Measurements from ENCODE around the gene ESRRG.

Gene ESRRG

GRCh38 chr1:216723274-216723780 is at the start of gene ESRRG:
TSS of gene ESRRG (minus strand) at chr1:216723429. CDS start at chr1:216723299, 130 bp downstream.
- ATAC-seq, result peak; percentile 94
- TF ChIP-seq CSDC2 (CRISPR knock-in tag; IDR thresholded peaks at IDR 0.05) (no peak), TOX (CRISPR knock-in tag; IDR thresholded peaks at IDR 0.05; ENCODE audit: borderline replicate concordance) (no peak), TCF4 (CRISPR knock-in tag; IDR thresholded peaks at IDR 0.05; ENCODE audit: borderline replicate concordance) (no peak), ZFP30 (CRISPR knock-in tag; IDR thresholded peaks at IDR 0.05) (no peak), ZNF565 (CRISPR knock-in tag; conservative IDR thresholded peaks at IDR 0.05; ENCODE audit: low read depth) (no peak), ZFP3 (CRISPR knock-in tag; IDR thresholded peaks at IDR 0.05) (no peak), BACH2 (CRISPR knock-in tag; IDR thresholded peaks at IDR 0.05; ENCODE audit: borderline replicate concordance) (no peak)
- TF ChIP-seq, protein P1, sequence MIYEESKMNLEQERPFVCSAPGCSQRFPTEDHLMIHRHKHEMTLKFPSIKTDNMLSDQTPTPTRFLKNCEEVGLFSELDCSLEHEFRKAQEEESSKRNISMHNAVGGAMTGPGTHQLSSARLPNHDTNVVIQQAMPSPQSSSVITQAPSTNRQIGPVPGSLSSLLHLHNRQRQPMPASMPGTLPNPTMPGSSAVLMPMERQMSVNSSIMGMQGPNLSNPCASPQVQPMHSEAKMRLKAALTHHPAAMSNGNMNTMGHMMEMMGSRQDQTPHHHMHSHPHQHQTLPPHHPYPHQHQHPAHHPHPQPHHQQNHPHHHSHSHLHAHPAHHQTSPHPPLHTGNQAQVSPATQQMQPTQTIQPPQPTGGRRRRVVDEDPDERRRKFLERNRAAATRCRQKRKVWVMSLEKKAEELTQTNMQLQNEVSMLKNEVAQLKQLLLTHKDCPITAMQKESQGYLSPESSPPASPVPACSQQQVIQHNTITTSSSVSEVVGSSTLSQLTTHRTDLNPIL (CRISPR knock-in tag; IDR thresholded peaks at IDR 0.05; ENCODE audit: low read depth), result no peak

DNA sequence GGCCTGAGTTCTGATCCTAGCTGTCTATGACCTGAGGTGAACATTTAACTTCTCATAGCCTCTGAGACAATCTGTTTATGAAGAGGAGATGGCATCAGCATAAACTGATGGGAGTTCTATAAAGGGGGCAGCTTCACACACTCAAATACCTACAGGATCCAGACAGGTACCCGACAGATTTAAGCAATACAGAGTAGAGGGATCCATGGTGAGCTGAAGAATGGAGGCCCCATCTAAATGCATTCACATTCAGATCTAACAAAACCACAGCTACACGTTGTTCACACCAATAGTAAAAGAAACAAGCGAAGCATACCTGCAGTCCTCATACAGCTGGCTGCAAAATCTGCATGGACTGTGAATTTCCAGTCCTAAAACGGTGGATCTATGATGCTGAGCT is 48.7 kb upstream of the ESRRG start:
- ATAC-seq, result no peak
- TF ChIP-seq ISL1 (CRISPR knock-in tag; IDR thresholded peaks at IDR 0.05) (no peak), ZFP3 (CRISPR knock-in tag; IDR thresholded peaks at IDR 0.05) (no peak), ZC3H10 (CRISPR knock-in tag; IDR thresholded peaks at IDR 0.05) (no peak), ZNF565 (CRISPR knock-in tag; conservative IDR thresholded peaks at IDR 0.05; ENCODE audit: low read depth) (no peak), GLIS3 (CRISPR knock-in tag; IDR thresholded peaks at IDR 0.05) (no peak), ZFP30 (CRISPR knock-in tag; IDR thresholded peaks at IDR 0.05) (no peak), RARB (CRISPR knock-in tag; IDR thresholded peaks at IDR 0.05) (no peak), ESRRG (CRISPR knock-in tag; IDR thresholded peaks at IDR 0.05) (no peak), SNAI2 (CRISPR knock-in tag; IDR thresholded peaks at IDR 0.05) (no peak), OSR1 (CRISPR knock-in tag; IDR thresholded peaks at IDR 0.05) (no peak), ARNTL (CRISPR knock-in tag; IDR thresholded peaks at IDR 0.05; ENCODE audit: borderline replicate concordance, low read depth) (no peak), ZNF70 (CRISPR knock-in tag; IDR thresholded peaks at IDR 0.05) (no peak), PATZ1 (CRISPR knock-in tag; IDR thresholded peaks at IDR 0.05; ENCODE audit: borderline replicate concordance) (no peak), TOX (CRISPR knock-in tag; IDR thresholded peaks at IDR 0.05; ENCODE audit: borderline replicate concordance) (no peak), TSHZ2 (CRISPR knock-in tag; IDR thresholded peaks at IDR 0.05) (no peak), CSDC2 (CRISPR knock-in tag; IDR thresholded peaks at IDR 0.05) (no peak), BACH2 (CRISPR knock-in tag; IDR thresholded peaks at IDR 0.05; ENCODE audit: borderline replicate concordance) (no peak), ZNF8 (CRISPR knock-in tag; IDR thresholded peaks at IDR 0.05) (no peak)
- TF ChIP-seq, protein P2, sequence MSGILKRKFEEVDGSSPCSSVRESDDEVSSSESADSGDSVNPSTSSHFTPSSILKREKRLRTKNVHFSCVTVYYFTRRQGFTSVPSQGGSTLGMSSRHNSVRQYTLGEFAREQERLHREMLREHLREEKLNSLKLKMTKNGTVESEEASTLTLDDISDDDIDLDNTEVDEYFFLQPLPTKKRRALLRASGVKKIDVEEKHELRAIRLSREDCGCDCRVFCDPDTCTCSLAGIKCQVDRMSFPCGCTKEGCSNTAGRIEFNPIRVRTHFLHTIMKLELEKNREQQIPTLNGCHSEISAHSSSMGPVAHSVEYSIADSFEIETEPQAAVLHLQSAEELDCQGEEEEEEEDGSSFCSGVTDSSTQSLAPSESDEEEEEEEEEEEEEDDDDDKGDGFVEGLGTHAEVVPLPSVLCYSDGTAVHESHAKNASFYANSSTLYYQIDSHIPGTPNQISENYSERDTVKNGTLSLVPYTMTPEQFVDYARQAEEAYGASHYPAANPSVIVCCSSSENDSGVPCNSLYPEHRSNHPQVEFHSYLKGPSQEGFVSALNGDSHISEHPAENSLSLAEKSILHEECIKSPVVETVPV (CRISPR knock-in tag; IDR thresholded peaks at IDR 0.05), result no peak

DNA sequence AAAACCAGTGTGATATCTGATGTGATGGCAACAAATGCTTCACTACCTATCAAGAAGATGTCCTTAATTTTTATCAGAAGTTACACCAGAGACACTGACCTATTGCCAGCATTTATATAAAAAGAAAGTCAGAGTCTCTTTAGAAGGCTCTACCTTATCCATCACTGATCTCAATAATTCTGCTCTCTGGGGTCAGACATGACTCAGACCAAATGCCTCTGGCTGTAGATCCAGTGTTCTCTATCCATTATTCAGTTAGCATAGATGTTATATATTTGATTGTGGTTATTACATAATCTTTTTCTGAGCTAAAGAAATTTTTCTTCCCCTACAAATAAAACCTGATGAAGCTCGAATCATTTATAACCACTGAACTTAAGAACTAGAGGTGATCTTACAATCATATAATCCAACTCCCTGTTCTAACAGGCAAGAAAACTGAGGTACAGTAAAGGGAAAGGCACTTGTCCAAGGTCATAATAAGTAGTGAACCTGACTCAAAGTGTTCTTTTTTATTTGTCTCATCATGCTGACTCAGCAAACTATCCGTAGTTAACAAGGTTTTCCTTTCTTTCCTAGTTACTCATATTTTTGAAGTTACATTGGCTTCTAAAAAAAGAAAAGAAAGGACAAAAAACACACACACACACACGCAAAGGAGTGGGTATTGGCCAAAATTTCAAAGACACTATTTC is 43.6 kb upstream of the ESRRG start:
- TF ChIP-seq ZC3H10 (CRISPR knock-in tag; IDR thresholded peaks at IDR 0.05), result 0 out of 2 replicates have a peak, but pooled peaks have one; percentile 11
- TF ChIP-seq CSDC2 (CRISPR knock-in tag; IDR thresholded peaks at IDR 0.05), result no peak
- ATAC-seq, result peak; percentile 95

Data from SK-N-SH treated with all-trans-retinoic acid at 6 μM for 48 hours (cell line).